Loucy (cell line): Measurements from ENCODE around the gene BTK.

Source experiments
- H2AFZ ChIP-seq: fragments of 200-600 bp; sonication (generic); 2 replicates; pipeline ENCODE4 v1.6.0; 2016; ENCODE audit warnings: antibody characterized with exemption, mild to moderate bottlenecking, low read length, moderate library complexity
- H3F3A ChIP-seq: fragments of 200-600 bp; 2 replicates; pipeline ENCODE4 v1.6.0; 2016; ENCODE audit warnings: antibody characterized with exemption, low read depth, mild to moderate bottlenecking
- H3K27me3 ChIP-seq: fragments of 200-600 bp; sonication (generic); 2 replicates; pipeline ENCODE4 v1.6.1; 2014; ENCODE audit warnings: low read length, mild to moderate bottlenecking; ENCODE audit not compliant: insufficient read depth, poor library complexity, severe bottlenecking
- H3K36me3 ChIP-seq: fragments of 200-600 bp; sonication (generic); 2 replicates; pipeline ENCODE4 v1.6.1; 2016; ENCODE audit warnings: low read length; ENCODE audit not compliant: insufficient read depth
- H3K4me1 ChIP-seq: fragments of 200-600 bp; sonication (generic); 2 replicates; pipeline ENCODE4 v1.5.1; 2014; ENCODE audit warnings: low read length, mild to moderate bottlenecking; ENCODE audit not compliant: insufficient read depth, poor library complexity, severe bottlenecking
- H3K4me2 ChIP-seq: fragments of 200-600 bp; sonication (generic); 2 replicates; pipeline ENCODE4 v1.6.0; 2014; ENCODE audit warnings: antibody characterized with exemption, low read length, low read depth, mild to moderate bottlenecking; ENCODE audit not compliant: poor library complexity, severe bottlenecking
- H3K4me3 ChIP-seq: fragments of 200-600 bp; sonication (generic); 2 replicates; pipeline ENCODE4 v1.5.1; 2014; ENCODE audit warnings: low read length, mild to moderate bottlenecking, mixed read lengths; ENCODE audit not compliant: poor library complexity, severe bottlenecking
- H3K79me2 ChIP-seq: fragments of 200-600 bp; sonication (generic); 2 replicates; pipeline ENCODE4 v1.6.1; 2014; ENCODE audit warnings: low read length; ENCODE audit not compliant: insufficient read depth
- H3K9ac ChIP-seq: fragments of 200-600 bp; sonication (generic); 2 replicates; pipeline ENCODE4 v1.6.0; 2014; ENCODE audit warnings: mild to moderate bottlenecking, low read depth, low read length, moderate library complexity; ENCODE audit not compliant: poor library complexity, severe bottlenecking
- H3K9me2 ChIP-seq: fragments of 200-600 bp; sonication (generic); replicated peaks from 2 replicates; pipeline ENCODE4 v1.6.1; 2016; ENCODE audit warnings: low read depth, low read length, mixed read lengths
- H3K9me3 ChIP-seq: fragments of 200-600 bp; sonication (generic); 2 replicates; pipeline ENCODE4 v1.6.1; 2014; ENCODE audit warnings: mild to moderate bottlenecking, antibody characterized with exemption, low read length, low read depth; ENCODE audit not compliant: insufficient read depth
- H4K20me1 ChIP-seq: fragments of 200-600 bp; sonication (generic); 2 replicates; pipeline ENCODE4 v1.6.0; 2014; ENCODE audit warnings: antibody characterized with exemption, low read length, mild to moderate bottlenecking; ENCODE audit not compliant: insufficient read depth, poor library complexity, severe bottlenecking
- EZH2phosphoT487 ChIP-seq: fragments of 200-600 bp; IDR thresholded peaks from 2 replicates; pipeline ENCODE4 v1.6.1; 2018; ENCODE audit warnings: antibody characterized with exemption, mild to moderate bottlenecking, moderate library complexity, borderline replicate concordance
- TF ChIP-seq, protein P1 (sequence below): fragments of 200-600 bp; sonication (generic); conservative IDR thresholded peaks from 2 replicates; pipeline ENCODE4 v1.5.1; 2014; ENCODE audit warnings: mild to moderate bottlenecking, antibody characterized with exemption, low read length

BTK gene

DNA sequence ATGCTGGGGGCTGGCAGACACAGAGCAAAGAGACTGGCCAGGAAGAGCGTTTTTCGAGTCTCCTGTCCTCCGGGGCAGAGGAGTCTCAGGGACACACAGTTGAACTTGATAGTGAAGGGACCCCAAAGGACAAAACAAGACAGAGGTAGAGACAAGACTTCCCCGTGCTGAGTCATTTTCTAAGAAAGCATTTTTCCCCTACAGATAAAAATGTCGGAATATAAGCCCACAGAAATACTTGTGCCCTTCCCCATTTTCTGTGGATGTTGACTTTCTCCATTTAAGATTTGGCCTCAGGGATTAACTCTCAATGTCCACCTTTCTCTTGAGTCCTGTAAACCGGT is 523 bp upstream of the BTK start:
- TF ChIP-seq, protein P1, sequence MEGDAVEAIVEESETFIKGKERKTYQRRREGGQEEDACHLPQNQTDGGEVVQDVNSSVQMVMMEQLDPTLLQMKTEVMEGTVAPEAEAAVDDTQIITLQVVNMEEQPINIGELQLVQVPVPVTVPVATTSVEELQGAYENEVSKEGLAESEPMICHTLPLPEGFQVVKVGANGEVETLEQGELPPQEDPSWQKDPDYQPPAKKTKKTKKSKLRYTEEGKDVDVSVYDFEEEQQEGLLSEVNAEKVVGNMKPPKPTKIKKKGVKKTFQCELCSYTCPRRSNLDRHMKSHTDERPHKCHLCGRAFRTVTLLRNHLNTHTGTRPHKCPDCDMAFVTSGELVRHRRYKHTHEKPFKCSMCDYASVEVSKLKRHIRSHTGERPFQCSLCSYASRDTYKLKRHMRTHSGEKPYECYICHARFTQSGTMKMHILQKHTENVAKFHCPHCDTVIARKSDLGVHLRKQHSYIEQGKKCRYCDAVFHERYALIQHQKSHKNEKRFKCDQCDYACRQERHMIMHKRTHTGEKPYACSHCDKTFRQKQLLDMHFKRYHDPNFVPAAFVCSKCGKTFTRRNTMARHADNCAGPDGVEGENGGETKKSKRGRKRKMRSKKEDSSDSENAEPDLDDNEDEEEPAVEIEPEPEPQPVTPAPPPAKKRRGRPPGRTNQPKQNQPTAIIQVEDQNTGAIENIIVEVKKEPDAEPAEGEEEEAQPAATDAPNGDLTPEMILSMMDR, result no peak
- TF ChIP-seq EZH2phosphoT487, result no peak
- Histone ChIP-seq H3K4me3 (no peak overlapping the region), H3K4me2 (no peak overlapping the region), H4K20me1 (peaks cover under 1% of the 10 kb centered on the region), H2AFZ (no peak overlapping the region), H3K36me3 (no peaks in the 10 kb centered on the region), H3K9ac (no peak overlapping the region), H3K9me2 (no peaks in the 10 kb centered on the region), H3K4me1 (no peaks in the 10 kb centered on the region), H3F3A (no peaks in the 10 kb centered on the region), H3K79me2 (peaks cover 7% of the 10 kb centered on the region), H3K9me3 (no peaks in the 10 kb centered on the region), H3K27me3 (peaks cover 5% of the 10 kb centered on the region)

GRCh38 chrX:101385026-101385684 is 836 bp downstream of the BTK start:
- Histone ChIP-seq H2AFZ (no peak overlapping the region), H3K9ac (no peak overlapping the region), H3K4me3 (no peak overlapping the region), H3K9me2 (no peaks in the 10 kb centered on the region), H3F3A (no peaks in the 10 kb centered on the region), H3K9me3 (no peaks in the 10 kb centered on the region), H3K4me1 (no peaks in the 10 kb centered on the region), H3K27me3 (no peaks in the 10 kb centered on the region), H3K4me2 (no peak overlapping the region), H3K79me2 (no peaks in the 10 kb centered on the region), H4K20me1 (no peaks in the 10 kb centered on the region), H3K36me3 (no peaks in the 10 kb centered on the region)
- TF ChIP-seq EZH2phosphoT487, result no peak
- TF ChIP-seq, protein P1, result no peak

GRCh38 chrX:101383679-101384205 is 2.2 kb downstream of the BTK start:
- Histone ChIP-seq H3K79me2 (no peaks in the 10 kb centered on the region), H3K36me3 (no peaks in the 10 kb centered on the region), H3K4me2 (no peak overlapping the region), H3K9me3 (no peaks in the 10 kb centered on the region), H3K4me3 (no peak overlapping the region), H3F3A (no peaks in the 10 kb centered on the region), H2AFZ (no peak overlapping the region), H3K9ac (no peak overlapping the region), H3K27me3 (no peaks in the 10 kb centered on the region), H4K20me1 (no peaks in the 10 kb centered on the region), H3K4me1 (no peaks in the 10 kb centered on the region), H3K9me2 (no peaks in the 10 kb centered on the region)
- TF ChIP-seq EZH2phosphoT487, result no peak
- TF ChIP-seq, protein P1, result no peak
